Fibroblast of skin of left quadriceps (primary cell): ENCODE data around the gene ANO1.

Source experiments
- DNase-seq, 2 experiments: peaks; one replicate each; pipeline ENCODE4 v3.0.0-alpha.2; 2013; ENCODE audit warnings: low read depth in 2 of 2

The ANO1 gene

DNA sequence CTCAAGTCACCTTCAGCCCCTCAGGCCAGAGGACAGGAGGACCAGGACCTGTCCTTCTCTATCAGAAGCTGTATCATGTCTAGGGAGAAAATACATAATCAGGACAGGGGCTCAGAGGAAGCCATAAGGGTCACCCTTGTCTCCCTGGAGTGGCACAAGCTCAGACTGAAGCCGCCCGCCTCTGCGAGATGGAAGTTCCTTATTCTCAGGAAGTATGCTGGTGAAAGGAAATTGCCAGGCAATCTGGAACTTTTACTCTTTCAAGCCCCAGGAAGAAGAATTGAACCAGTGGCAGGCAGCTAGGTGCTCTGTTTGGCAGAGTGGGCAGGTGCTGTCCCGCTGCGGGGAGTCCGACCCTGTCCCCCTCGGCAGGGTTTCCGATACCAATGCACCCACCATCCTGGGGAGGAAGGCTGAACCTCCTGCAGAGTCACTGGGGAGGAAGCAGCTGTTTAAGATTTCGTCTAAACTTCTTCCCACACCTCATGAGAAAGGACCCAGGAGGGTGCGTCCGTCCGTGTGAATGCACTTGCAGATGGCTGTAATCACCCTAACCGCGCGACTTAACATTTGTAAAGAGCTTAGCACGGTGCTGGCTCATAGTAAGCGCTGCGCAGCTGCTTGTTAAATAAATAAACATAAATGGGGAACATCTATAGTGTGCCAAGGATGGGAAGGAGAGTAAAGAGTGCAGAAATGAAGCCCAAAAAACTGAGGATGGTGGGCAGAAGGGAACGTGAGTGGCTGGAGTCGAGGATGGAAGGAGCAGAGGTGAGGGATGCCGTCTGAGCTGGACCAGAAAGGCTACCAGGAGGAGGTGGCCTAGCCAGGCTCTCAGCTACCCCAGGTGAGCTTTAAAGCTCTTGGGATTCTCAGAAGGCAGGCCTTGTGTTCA lies 5.0 kb upstream of the ANO1 start:
- no peak for DNase-seq

DNA sequence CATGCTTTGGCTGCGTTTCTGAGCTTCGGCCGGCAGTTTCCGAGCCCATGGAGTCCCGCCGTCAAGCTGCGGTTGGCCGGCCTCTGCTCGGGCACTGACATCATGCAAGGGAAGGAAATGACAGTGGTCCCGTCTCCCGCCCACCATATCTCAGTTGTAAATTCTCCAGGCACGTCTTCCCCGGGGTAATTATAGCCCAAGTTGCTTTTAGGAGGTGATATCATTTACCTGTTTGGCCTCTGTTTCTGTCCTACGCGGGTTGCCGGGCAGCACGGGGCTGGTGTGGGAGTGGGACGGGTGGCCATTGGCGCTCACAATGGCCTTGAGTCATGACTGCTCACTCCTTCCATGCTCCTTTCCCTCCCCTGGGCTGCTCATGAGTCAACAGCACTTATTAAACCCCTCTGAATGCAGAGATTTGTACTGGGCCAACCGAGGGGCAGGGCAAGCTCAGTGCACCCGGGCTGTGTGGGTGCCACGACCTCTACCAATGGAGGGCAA lies 4.2 kb upstream of the ANO1 start:
- no peak for DNase-seq

DNA sequence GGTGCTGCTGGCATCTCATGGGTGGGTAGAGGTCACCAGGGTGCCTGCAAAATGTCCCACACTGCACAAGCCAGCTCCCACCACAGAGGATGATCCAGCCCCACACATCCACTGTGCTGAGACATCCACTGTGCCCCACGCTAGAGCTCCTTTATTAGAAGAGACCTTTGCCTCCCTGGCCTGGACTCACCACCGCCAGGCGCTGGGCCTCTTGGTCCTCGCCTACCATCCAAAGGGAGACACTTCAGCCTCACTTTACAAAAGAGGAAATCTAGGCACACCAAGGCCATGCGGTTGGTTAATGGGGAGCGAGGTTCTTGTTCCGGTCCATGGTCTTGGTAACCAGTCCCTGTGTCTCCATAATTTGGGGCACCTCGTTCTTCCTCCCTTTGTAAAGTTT lies 3.4 kb upstream of the ANO1 start:
- DNase-seq = no peak

DNA sequence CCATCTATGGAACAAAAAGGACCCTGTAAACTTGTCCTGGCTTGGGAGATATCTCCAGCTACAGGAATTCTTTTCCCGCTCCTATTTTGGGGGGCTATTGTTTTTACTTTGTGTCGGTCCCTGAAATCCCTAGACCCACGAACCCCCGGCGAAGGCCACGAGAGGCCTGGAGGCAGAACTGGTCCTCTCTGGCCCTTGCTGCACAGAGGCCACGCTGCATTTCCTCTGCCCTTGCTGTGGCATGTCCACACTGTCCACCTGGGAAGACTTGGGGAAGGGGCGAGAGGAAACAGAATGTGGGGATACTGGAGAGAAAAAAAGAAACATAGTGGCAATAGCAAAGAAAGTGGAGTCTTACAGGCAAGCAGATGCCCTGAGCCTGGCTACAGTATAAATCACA lies 2.3 kb upstream of the ANO1 start:
- DNase-seq = no peak

DNA sequence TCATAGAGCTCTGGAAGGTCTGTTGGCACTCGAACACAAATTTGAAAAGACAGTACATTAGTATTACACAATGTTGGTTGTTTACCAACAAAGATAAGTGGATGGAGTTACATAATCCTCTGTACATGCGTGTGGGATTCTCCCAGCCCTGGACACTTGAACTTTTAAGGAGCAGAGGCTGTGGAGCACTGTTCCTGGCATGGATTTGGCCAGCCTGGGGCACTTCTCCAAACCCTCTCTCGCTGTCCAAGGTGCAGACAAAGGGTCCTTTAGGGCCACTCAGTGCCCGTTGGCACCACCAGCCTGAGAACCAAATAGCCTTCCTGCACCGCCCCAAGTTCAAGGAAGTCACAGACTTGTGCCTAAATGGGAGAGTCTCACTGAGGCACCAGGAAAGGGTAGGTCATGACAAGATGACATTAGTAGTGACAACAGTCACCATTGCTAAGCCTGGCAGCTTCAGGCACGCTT lies 1.6 kb upstream of the ANO1 start:
- no peak for DNase-seq

DNA sequence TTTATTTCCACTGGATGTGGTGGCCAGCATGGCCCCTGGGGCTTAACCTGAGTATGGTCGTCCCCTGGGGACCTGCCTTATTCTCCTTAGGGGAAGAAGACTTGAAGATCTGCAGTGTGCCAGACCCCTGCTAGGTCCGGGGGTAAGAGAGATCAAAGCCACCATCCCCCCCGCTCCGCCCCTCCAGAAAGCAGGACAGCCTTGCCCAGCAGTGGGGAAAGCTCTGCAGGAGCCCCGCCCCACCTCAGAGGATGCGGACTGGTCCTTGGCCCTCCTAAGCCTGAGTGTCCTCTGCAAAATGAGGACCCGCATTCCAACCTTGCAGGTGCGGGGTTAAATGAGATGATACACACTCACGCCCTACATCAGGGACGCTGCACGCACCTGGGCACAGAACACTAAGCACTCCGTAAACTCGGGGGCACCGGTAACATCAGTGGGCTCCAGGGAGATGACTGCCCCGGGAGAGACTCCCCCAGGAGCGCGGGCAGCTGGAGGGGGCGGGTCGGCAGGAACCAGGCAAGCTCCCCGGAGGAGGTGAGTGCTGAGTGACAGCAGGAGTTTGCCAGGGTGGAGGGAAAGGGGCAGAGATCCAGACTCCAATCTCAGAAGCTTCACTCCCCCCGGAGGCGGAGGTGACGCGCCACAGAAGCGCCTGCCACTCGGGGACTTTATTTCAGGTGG lies 564 bp upstream of the ANO1 start:
- DNase-seq = no peak

DNA sequence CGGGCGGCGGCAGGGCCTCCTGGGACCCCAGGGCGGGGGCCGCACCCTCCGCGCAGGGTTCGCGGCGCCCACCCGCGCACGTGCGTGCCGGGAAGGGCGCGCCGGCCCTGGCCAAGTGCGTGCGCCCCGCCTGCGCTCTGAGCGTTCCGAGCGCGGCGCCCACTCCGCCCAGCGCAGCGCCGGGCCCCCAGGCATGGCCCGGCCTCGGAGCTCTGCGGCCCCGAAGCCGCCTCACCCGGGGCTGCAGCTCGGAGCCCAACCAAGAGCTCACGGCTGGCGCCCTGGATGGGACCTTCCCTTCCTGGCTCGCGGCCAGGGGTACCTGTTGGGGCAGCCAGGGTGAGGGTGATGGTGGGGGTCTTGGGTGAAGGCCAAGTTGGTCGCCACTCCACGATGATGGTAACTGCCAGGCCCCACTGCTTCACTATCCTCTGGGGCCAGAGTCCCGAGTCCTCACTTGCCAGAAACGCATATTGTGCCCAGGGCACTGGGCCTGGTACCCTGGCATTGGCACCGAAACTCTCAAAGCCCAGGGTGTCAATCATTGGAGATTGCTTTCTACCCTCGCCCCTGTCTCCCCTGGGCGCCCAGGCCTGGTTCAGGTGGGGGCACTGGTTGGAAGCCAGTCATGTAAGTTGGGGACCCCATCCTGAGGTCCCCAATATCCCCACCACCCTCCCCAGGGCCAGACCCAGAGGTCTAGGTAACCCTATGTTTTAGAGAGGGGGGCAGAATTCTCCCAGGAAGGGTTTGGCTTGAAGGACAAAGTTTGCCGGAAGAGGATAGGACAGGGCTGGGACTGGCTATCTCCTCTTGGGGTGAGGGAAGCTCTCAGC lies 882 bp downstream of the ANO1 start:
- DNase-seq = no peak

DNA sequence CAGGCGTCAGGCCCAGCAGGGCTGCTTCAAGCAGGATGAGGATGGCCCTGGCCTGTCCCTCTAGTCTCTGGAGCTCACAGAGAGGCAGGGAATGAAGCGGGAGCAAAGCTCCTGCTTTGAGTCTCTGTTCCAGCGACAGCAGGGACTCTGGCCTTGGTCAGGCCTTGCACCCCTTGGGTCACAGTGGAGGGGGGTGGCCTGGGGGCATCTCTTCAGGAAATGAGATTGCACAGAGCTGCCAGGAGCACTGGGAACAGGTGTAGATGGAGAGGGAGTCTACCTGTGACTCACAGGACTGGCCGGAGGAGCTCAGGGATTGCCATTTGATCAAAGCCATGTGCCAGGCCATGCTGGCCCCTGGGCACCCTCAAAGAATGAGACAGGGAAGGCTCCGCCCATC lies 1.6 kb downstream of the ANO1 start:
- DNase-seq = no peak

DNA sequence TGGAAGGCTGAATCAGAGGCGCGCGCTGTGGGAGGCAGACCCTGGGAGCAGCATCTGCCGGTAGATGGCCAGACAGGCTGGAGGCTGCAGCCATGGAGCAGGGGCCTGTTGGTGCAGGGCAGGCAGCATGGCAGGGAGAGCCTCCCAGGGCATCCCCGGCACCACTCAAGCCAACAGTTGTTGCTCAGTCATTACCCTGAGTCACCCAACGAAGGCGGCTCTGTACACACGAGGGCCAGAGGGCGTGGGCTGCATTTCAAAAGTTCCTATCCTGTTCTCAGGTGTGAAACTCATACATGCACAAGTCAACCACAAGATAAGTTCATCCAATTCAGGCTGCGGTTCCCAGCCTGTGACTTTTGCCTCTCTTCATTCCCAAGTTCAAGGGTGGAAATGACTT lies 2.6 kb downstream of the ANO1 start:
- DNase-seq = no peak

DNA sequence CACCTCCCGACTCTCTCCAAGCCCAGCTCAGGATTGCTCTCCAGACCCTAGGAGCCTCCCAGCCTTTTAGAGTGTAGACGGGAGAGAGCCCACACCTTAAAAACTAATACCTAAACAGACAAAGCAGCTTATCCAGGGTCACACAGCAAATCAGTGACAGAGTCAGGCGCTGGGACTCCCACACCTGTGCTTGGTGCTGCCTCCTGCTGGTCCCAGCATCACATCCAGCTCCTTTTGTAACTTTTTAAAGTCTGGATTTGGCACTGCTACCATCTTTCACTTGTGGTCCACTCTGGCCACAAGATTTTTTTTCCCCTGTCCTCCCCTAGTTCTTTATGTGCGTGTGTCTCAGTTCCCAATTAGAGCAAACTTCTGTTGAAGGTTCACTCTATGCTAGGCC lies 4.7 kb downstream of the ANO1 start:
- DNase-seq = no peak

DNA sequence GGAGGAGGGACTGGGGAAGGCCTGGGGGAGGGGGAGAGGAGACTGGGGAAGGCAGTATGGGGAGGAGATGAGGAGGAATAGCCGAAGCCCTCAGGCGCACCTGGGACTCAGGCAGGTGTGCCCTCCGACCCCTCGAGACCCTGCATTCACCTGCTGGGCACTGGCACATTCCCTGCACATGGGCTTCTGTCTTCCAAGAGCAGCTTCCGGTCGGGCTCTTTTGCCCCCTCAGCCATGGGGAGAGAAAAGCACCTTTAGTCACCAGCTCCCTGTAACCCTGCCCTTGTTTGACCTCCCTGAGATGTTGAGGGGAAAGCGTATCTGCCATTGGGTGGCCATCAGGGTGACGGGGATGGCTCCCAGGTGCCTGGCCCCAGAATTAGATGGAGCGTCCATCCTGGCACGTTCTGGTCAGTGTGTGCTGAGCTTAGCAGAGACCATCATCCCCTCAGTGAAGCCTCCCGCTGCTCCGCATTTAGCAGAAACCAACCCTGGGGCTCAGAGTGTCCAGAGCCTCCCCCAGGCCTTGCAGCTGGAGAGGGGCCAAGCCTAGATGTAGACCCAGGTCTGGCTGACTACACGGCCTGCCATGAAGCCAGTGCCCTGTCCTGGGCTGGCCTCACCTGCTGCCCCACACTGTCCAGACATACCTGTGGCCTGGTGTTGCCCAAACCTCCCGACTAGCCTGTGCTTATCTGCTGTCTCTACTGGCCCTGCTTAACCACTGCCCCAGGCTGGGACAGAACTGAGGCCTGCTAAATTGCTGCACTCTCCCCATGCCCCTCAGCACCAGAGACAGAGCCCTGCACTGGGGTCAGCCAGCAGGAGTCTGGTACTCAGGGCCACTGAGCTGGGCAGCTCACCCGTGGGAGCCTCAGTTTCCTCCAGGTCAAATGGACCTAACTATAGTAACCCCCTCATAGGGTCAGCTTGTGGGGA lies 6.2 kb downstream of the ANO1 start:
- DNase-seq = no peak

DNA sequence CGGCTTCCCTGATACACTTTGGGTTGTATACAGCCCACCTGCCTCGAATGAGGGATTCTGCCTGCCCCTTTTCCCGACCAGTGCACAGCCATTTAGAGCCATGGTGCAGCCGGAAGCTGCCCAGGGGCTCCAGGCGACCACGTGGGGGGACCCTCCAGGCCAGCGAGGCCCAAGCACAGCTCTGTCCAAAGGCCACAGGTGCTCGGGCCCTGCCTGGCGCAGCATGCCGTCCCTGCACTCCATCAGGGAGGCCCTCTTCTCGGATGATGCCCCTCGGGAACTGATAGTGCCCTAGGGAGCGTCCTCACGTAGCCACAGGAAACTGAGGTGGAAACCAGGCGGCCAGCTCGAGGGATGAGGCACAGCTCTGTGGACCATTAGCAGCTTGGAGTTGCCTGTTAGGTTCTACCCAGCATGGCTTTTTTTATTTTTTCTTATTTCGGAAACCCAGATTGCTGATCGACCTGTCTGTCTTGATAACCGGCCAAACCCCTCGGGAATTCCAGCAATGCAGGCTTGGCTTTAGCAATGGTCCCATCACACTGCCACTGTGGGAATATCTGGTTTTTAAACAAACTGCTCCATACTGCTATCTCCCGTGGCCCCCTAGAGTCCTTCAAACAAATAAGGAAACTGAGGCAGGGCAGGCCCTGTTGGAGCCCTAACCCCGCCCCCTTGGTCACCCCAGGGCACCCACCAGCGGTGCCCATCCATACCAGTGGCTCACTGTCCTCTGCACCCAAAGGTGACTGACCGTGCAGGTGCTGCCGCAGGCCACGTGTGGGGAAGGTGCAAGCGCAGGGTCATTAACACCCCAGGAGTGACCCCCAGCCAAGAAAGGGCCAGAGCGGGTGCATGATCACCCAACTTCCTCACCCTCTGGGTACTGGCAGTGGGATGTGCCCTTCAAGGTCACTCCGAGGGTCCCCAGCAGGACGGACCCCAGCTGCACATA lies 8.0 kb downstream of the ANO1 start:
- DNase-seq = no peak

DNA sequence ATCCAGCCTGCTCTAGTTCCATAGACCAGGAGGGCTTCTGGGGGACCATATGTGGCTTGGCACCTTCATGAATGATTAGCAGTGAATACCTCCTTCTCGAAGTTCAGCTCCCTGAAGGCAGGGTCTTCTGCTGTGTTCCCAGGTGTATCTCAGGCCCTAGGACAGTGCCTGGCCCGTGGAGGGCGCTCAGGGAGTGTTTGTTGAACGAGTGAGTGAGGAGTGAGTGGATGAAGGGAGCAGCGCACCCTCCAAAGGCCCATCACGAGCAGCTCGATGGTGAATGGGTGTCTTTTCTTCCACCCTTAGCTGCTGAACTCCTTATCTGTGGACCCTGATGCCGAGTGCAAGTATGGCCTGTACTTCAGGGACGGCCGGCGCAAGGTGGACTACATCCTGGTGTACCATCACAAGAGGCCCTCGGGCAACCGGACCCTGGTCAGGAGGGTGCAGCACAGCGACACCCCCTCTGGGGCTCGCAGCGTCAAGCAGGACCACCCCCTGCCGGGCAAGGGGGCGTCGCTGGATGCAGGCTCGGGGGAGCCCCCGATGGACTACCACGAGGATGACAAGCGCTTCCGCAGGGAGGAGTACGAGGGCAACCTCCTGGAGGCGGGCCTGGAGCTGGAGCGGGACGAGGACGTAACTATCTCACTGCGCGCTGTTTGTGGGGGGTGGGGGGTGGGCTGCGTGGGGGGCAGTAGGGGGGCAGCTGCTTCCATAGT lies 9.5 kb downstream of the ANO1 start:
- no peak for DNase-seq

DNA sequence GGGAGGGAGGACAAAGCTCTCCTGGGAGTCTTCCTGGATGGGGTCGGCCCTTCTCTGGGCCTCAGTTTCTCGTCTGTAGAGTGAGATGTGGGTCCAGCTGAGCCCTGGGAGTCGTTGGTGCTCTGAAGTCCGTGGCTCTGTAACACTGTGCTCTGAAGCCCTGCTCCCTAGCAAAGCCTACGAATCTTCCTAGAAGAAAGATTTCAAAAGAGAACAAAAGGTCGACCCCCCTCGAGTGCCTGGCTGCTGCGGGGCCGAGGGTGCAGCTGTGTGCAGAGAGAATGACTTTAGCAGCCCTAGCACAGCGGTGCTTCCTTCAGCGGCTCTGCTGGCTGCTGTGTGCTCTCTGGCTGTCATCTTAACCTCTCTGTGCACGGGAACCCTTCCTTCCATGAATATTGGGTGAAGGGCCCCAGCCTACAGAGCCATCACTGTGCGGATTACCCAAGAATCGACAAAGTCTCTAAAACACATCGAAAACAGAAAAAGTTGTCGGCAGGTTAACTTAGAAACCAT lies 10.7 kb downstream of the ANO1 start:
- no peak for DNase-seq

DNA sequence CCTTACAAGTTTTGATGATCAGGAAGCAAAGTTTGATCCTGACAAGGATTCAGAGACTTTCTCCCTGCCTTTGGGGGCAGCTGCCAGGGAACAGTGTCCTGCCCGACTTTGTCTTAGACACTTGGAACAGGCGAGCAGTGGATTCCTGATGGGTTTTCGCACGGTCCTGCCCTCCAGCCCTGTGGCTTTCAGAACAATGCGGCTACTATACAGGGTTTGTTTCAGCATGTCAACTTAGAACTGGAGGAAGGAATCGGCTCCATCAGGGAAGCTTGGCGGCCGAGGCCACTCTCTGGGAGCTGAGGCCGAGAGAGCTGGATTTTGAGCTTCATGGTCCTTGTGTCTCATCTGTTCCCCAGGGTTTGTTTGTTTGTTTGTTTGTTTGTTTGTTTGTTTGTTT lies 11.5 kb downstream of the ANO1 start:
- no peak for DNase-seq

DNA sequence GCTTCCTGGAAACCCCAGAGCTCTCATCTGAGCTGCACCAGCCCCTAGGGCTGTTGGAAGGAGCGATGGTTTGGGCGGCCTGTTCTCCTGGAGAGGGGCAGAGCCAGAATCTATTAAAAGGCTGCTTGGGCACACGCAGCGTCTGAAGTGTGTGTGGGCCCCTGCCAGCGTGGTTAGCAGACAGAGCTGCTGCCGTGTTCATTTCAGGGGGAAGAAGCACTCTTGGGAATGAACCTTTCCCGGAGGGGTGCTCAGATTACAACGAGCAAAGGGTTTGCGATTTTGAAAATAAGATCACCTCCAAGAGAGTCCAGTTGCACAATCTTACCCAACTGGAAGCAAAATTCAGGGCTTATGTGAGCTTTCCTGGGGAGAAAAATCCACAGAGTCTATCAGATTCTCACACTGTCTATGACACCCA lies 12.9 kb downstream of the ANO1 start:
- no peak for DNase-seq

DNA sequence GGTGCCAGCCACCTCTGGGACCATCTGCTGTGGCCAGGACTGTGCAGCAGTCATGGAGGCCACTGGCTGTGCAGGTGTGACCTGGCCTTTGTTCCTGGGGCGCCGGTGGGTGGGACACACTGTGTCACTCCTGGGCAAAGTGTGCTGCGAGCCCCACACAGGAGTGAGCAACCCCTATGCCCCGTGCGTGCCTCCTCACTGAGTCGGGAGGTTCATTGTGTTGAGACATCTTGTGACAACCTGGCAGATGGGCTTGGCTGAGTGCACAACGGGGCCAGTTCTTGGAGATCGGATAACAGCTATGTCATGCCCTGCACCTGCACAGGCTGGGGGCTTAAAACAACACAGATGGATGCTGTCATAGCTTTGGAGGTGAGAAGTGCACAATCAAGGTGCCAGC lies 13.5 kb downstream of the ANO1 start:
- DNase-seq = no peak

DNA sequence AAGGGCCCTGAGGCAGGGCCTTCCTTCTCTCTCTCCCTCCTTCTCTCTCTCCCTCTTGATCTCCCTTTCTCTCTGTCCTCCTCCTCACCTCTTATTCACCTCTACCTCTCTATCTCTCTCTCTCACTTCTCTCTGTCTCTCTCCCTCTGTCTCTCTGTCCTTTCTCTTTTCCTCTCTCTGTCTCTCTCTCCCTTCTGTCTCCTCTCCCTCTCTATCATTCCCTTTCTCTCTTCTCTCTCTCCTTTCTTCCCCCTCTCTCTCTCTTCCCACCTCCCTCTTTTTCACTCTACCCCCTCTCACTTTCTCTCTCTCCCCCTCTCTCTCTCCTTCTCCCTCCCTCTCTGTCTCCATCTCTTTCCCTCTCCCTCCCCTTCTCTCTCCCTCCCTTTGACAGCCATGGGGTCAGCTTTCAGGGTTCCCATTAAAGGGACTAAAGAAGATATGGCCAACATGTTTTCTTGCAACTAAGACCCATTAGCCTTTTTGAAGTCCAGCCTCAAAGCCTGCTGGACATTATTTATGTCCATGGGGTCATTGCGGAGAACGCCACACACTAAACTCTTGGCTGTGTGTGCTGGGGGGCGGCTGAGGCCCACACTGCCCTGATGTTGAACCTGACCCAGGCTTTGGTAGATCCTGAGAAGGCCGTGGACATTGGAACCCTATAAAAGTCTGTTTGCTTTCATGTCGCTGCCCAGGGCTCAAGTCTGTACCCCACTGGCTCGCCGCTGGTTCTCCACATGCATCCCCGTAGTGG lies 15.0 kb downstream of the ANO1 start:
- no peak for DNase-seq
